Ishikawa (cell line): ENCODE data around the gene CYBA.

ENCODE experiments used
- CREB1 ChIP-seq: IDR thresholded peaks from 2 replicates; pipeline ENCODE4 v1.6.1; 2012; ENCODE audit warnings: low read depth
- EP300 ChIP-seq: IDR thresholded peaks from 2 replicates; pipeline ENCODE4 v1.6.1; 2012; ENCODE audit warnings: borderline replicate concordance
- FOXM1 ChIP-seq: IDR thresholded peaks from 2 replicates; pipeline ENCODE4 v1.6.1; 2012; ENCODE audit warnings: low read depth, borderline replicate concordance
- RAD21 ChIP-seq: IDR thresholded peaks from 2 replicates; pipeline ENCODE4 v1.6.1; 2012; ENCODE audit warnings: low read depth
- TAF1 ChIP-seq: IDR thresholded peaks from 2 replicates; pipeline ENCODE4 v1.6.1; 2012; ENCODE audit warnings: low read depth, mild to moderate bottlenecking
- YY1 ChIP-seq: IDR thresholded peaks from 2 replicates; pipeline ENCODE4 v1.6.1; 2012; ENCODE audit warnings: low read depth
- TF ChIP-seq, protein P1 (sequence below): IDR thresholded peaks from 2 replicates; pipeline ENCODE4 v1.6.1; 2012

DNA sequence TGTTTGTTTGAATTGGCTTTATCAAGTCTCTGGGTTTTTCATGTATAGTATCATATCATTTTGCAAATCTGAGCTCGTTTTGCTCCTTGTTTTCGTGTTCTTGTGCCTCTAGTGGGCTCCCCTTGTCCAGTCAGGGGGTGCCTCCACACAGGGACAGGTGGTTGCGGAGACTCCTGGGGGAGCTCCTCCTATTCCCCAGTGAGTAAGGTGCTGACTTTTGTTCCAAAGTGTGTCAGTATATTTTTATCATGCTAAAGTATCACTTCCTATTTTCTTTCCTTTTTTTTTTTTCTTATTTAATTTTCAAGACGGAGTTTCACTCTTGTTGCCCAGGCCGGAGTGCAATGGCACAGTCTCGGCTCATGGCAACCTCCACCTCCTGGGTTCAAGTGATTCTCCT lies 42.8 kb downstream of the CYBA start:
- no peak for TF ChIP-seq FOXM1
- TF ChIP-seq EP300, result no peak
- no peak for TF ChIP-seq RAD21
- no peak for TF ChIP-seq TAF1
- TF ChIP-seq CREB1, result no peak
- TF ChIP-seq YY1, result no peak
- TF ChIP-seq, protein P1, sequence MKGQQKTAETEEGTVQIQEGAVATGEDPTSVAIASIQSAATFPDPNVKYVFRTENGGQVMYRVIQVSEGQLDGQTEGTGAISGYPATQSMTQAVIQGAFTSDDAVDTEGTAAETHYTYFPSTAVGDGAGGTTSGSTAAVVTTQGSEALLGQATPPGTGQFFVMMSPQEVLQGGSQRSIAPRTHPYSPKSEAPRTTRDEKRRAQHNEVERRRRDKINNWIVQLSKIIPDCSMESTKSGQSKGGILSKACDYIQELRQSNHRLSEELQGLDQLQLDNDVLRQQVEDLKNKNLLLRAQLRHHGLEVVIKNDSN, result no peak
